ENCODE measurements around the gene CHRM2.

- TF ChIP-seq CTCF (conservative IDR thresholded peaks at IDR 0.05 in 1 of 2, IDR thresholded peaks at IDR 0.05 in 1 of 2; ENCODE audit: low read depth in 1 of 2, low read length in 2 of 2) (no peak), EZH2 (IDR thresholded peaks at IDR 0.05; ENCODE audit: low read length, missing control alignments) (no peak)
Measured at GRCh38 chr7:136966825-136967224, 98.4 kb downstream of the CHRM2 start.
